Memory B cell (primary cell): Measurements from ENCODE around the gene PCED1A.

ENCODE experiments used
- ATAC-seq: fragments of 150-1000 bp; cut with Tn5 transposase; 2 replicates; pipeline ENCODE4 v1.10.0; 2021; ENCODE audit warnings: low read depth, mild to moderate bottlenecking, moderate library complexity
- DNase-seq, 2 donors: peaks; one replicate each; pipeline ENCODE4 v3.0.0; 2022; ENCODE audit warnings: low spot score in 2 of 2
- H3K27ac Mint-ChIP-seq: one replicate; pipeline ENCODE4 v1.8.0; 2022; ENCODE audit warnings: mild to moderate bottlenecking, moderate library complexity, mixed read lengths
- H3K27me3 Mint-ChIP-seq: one replicate; pipeline ENCODE4 v1.8.0; 2022; ENCODE audit warnings: mixed read lengths
- H3K36me3 Mint-ChIP-seq: one replicate; pipeline ENCODE4 v1.8.0; 2022; ENCODE audit warnings: mild to moderate bottlenecking, mixed read lengths
- H3K4me1 Mint-ChIP-seq: one replicate; pipeline ENCODE4 v1.8.0; 2022; ENCODE audit warnings: mixed read lengths
- H3K4me3 Mint-ChIP-seq: one replicate; pipeline ENCODE4 v1.8.0; 2022; ENCODE audit warnings: mild to moderate bottlenecking, moderate library complexity, mixed read lengths
- H3K9me3 Mint-ChIP-seq: one replicate; pipeline ENCODE4 v1.8.0; 2022; ENCODE audit warnings: mixed read lengths

Gene PCED1A

GRCh38 chr20:2798095-2798805 lies 42.2 kb downstream of the PCED1A start:
- no peak for DNase-seq
- ATAC-seq, result no peak
- Mint-ChIP-seq H3K27ac (no peak overlapping the region), H3K4me3 (no peak overlapping the region), H3K27me3 (peaks cover 45% of the 10 kb centered on the region), H3K4me1 (peaks cover 18% of the 10 kb centered on the region), H3K9me3 (no peaks in the 10 kb centered on the region), H3K36me3 (no peaks in the 10 kb centered on the region)

GRCh38 chr20:2797136-2797983 lies 43.1 kb downstream of the PCED1A start:
- Mint-ChIP-seq H3K36me3 (no peaks in the 10 kb centered on the region), H3K9me3 (no peaks in the 10 kb centered on the region), H3K4me1 (peaks cover 18% of the 10 kb centered on the region), H3K27me3 (peaks cover 45% of the 10 kb centered on the region), H3K4me3 (no peak overlapping the region), H3K27ac (no peak overlapping the region)
- ATAC-seq (no peak), DNase-seq (no peak)

- Mint-ChIP-seq H3K27me3 (peaks cover 45% of the 10 kb centered on the region), H3K4me3 (no peak overlapping the region), H3K9me3 (no peaks in the 10 kb centered on the region), H3K27ac (no peak overlapping the region), H3K4me1 (peaks cover 16% of the 10 kb centered on the region), H3K36me3 (no peaks in the 10 kb centered on the region)
- ATAC-seq, result no peak
- no peak for DNase-seq
These were observed 44.3 kb downstream of the PCED1A start for GRCh38 chr20:2796011-2796660.

- Mint-ChIP-seq H3K9me3 (no peaks in the 10 kb centered on the region), H3K4me3 (no peak overlapping the region), H3K36me3 (no peaks in the 10 kb centered on the region), H3K4me1 (peaks cover 11% of the 10 kb centered on the region), H3K27ac (no peak overlapping the region), H3K27me3 (peaks cover 41% of the 10 kb centered on the region)
- ATAC-seq (no peak), DNase-seq (no peak)
These were observed 45.0 kb downstream of the PCED1A start for GRCh38 chr20:2795451-2795850.

GRCh38 chr20:2794866-2795447 lies 45.5 kb downstream of the PCED1A start:
- H3K4me3 Mint-ChIP-seq, result no peak overlapping the region
- H3K27me3 Mint-ChIP-seq, result peaks cover 41% of the 10 kb centered on the region
- DNase-seq (no peak), ATAC-seq (no peak)
- H3K27ac Mint-ChIP-seq, result no peak overlapping the region
- H3K36me3 Mint-ChIP-seq, result no peaks in the 10 kb centered on the region
- no peaks in the 10 kb centered on the region for H3K9me3 Mint-ChIP-seq
- peaks cover 9% of the 10 kb centered on the region for H3K4me1 Mint-ChIP-seq

- no peak for ATAC-seq
- Mint-ChIP-seq H3K27ac (no peak overlapping the region), H3K27me3 (peaks cover 35% of the 10 kb centered on the region), H3K9me3 (no peaks in the 10 kb centered on the region), H3K4me1 (peaks cover 3% of the 10 kb centered on the region), H3K36me3 (no peaks in the 10 kb centered on the region), H3K4me3 (no peak overlapping the region)
- DNase-seq, result no peak
These were observed 46.2 kb downstream of the PCED1A start for GRCh38 chr20:2794202-2794748.

GRCh38 chr20:2793471-2793870 lies 47.0 kb downstream of the PCED1A start:
- Mint-ChIP-seq H3K27me3 (peaks cover 30% of the 10 kb centered on the region), H3K36me3 (no peaks in the 10 kb centered on the region)

More at GRCh38 chr20:2793471-2793870, 47.0 kb downstream of the PCED1A start:
- no peak overlapping the region for H3K4me3 Mint-ChIP-seq
- H3K4me1 Mint-ChIP-seq, result no peaks in the 10 kb centered on the region
- ATAC-seq, result no peak
- H3K9me3 Mint-ChIP-seq, result no peaks in the 10 kb centered on the region
- no peak for DNase-seq
- no peak overlapping the region for H3K27ac Mint-ChIP-seq
